H1 (cell line): Measurements from ENCODE around the gene HEATR9. TPM values are rescaled to one million over a fixed set of nuclear protein-coding genes. Genes with fewer than 3 reads are reported as not detected.
A peak's percentile ranks its signal among the peaks of the same experiment; 100 is the strongest.

Experiments
- CTCF ChIA-PET: fragments of 300-600 bp; sonication (Branson Sonifier 250); formaldehyde crosslinking; loops from one replicate; lab custom pipeline; 2021; ENCODE audit not compliant: partially characterized antibody; lab: Charles Lee
- POLR2A ChIA-PET: fragments of 300-600 bp; sonication (Branson Sonifier 250); formaldehyde crosslinking; loops from one replicate; lab custom pipeline; 2021; ENCODE audit warnings: inconsistent platforms; ENCODE audit not compliant: partially characterized antibody; lab: Charles Lee
- DNase-seq, 2 experiments: peaks; one replicate each; pipeline versions ENCODE4 v3.0.0 to v3.0.0-alpha.2; 2010 to 2022; ENCODE audit warnings: low spot score in 2 of 2, low read depth in 1 of 2, mixed read lengths in 1 of 2
- FAIRE-seq: peaks from 2 replicates; lab custom pipeline; 2011; peaks lifted over from hg19 to GRCh38; lab: Jason Lieb, UNC
- H2AFZ ChIP-seq: 2 replicates; pipeline ENCODE4 v1.8.1; 2012; ENCODE audit warnings: low read length, inconsistent platforms
- H2AK5ac ChIP-seq: 2 replicates; pipeline ENCODE4 v1.6.1; 2013; ENCODE audit warnings: low read depth, low read length
- H2BK120ac ChIP-seq: replicated peaks from 2 replicates; pipeline ENCODE3; 2013; ENCODE audit warnings: low read depth, low read length, inconsistent platforms
- H2BK12ac ChIP-seq: 2 replicates; pipeline ENCODE4 v1.6.1; 2013; ENCODE audit warnings: low read depth, low read length
- H2BK15ac ChIP-seq: 2 replicates; pipeline ENCODE4 v1.6.1; 2013; ENCODE audit warnings: low read length
- H2BK20ac ChIP-seq: 2 replicates; pipeline ENCODE4 v1.6.1; 2013; ENCODE audit warnings: low read length
- H2BK5ac ChIP-seq: 2 replicates; pipeline ENCODE4 v1.6.1; 2013; ENCODE audit warnings: low read depth, low read length
- H3K14ac ChIP-seq: 2 replicates; pipeline ENCODE4 v1.6.1; 2013; ENCODE audit warnings: inconsistent platforms; ENCODE audit not compliant: insufficient read length
- H3K18ac ChIP-seq: 2 replicates; pipeline ENCODE4 v1.6.1; 2013; ENCODE audit warnings: low read length; ENCODE audit errors: extremely low read depth
- H3K23ac ChIP-seq: 2 replicates; pipeline ENCODE4 v1.6.1; 2013; ENCODE audit warnings: inconsistent platforms; ENCODE audit not compliant: insufficient read length
- H3K23me2 ChIP-seq: 2 replicates; pipeline ENCODE4 v1.6.1; 2013; ENCODE audit warnings: low read depth, low read length
- H3K27ac ChIP-seq: 2 replicates; pipeline ENCODE4 v1.6.1; 2011; ENCODE audit warnings: low read depth, low read length, inconsistent platforms
- H3K27me3 ChIP-seq, 4 experiments: replicated peaks in 1 of 4; 1 replicate in 1 of 4; 2 replicates in 3 of 4; pipeline versions ENCODE4 v1.6.1 to v1.8.1; 2011 to 2013; ENCODE audit warnings: low read length in 3 of 4, mild to moderate bottlenecking in 3 of 4, inconsistent platforms in 2 of 4, mixed read lengths in 2 of 4, moderate library complexity in 1 of 4; ENCODE audit not compliant: control insufficient read depth in 3 of 4, insufficient read depth in 3 of 4; ENCODE audit errors: extremely low read depth in 1 of 4
- H3K36me3 ChIP-seq, 4 experiments: 2 replicates each; pipeline versions ENCODE4 v1.6.1 to v1.8.1; 2011 to 2013; ENCODE audit warnings: mild to moderate bottlenecking in 4 of 4, low read length in 3 of 4, moderate library complexity in 2 of 4, control low read depth in 1 of 4, inconsistent platforms in 1 of 4; ENCODE audit not compliant: insufficient read depth in 4 of 4, control insufficient read depth in 2 of 4
- H3K4ac ChIP-seq: replicated peaks from 2 replicates; pipeline ENCODE3; 2013; ENCODE audit warnings: low read length, low read depth, mixed read lengths, inconsistent platforms; ENCODE audit not compliant: insufficient read length
- H3K4me1 ChIP-seq, 4 experiments: replicated peaks in 1 of 4; 1 replicate in 1 of 4; 2 replicates in 3 of 4; pipeline versions ENCODE4 v1.6.1 to v1.8.1; 2011 to 2013; ENCODE audit warnings: low read length in 3 of 4, inconsistent platforms in 2 of 4, mixed read lengths in 1 of 4; ENCODE audit not compliant: insufficient read depth in 4 of 4, control insufficient read depth in 3 of 4
- H3K4me2 ChIP-seq, 2 experiments: 2 replicates each; pipeline versions ENCODE4 v1.6.1 to v1.8.1; 2011 to 2013; ENCODE audit warnings: low read depth in 2 of 2, low read length in 2 of 2, control low read depth in 1 of 2, inconsistent platforms in 1 of 2, mild to moderate bottlenecking in 1 of 2; ENCODE audit not compliant: insufficient read depth in 1 of 2
- H3K4me3 ChIP-seq, 4 experiments: fragments of 200-600, 300-600 bp in 1 of 4; sonication (generic), shearing (Covaris generic), sonication (Bioruptor Twin) in 1 of 4; 2 replicates each; pipeline versions ENCODE4 v1.5.1 to v1.8.1; 2011 to 2016; ENCODE audit warnings: low read length in 4 of 4, low read depth in 3 of 4, control low read depth in 2 of 4, inconsistent platforms in 2 of 4, mild to moderate bottlenecking in 2 of 4, mixed read lengths in 1 of 4, moderate library complexity in 1 of 4; ENCODE audit not compliant: insufficient read depth in 2 of 4; ENCODE audit errors: extremely low read depth in 1 of 4
- H3K56ac ChIP-seq: replicated peaks from 2 replicates; pipeline ENCODE3; 2013; ENCODE audit warnings: low read depth, mild to moderate bottlenecking, mixed read lengths, low read length, inconsistent platforms; ENCODE audit not compliant: insufficient read length
- H3K79me1 ChIP-seq: 2 replicates; pipeline ENCODE4 v1.6.1; 2013; ENCODE audit warnings: low read depth, low read length, control low read depth
- H3K79me2 ChIP-seq, 2 experiments: 2 replicates each; pipeline versions ENCODE4 v1.6.1 to v1.8.1; 2012 to 2013; ENCODE audit warnings: low read length in 2 of 2, mild to moderate bottlenecking in 2 of 2, inconsistent platforms in 1 of 2; ENCODE audit not compliant: insufficient read depth in 2 of 2, control insufficient read depth in 1 of 2
- H3K9ac ChIP-seq, 4 experiments: replicated peaks in 1 of 4; 1 replicate in 1 of 4; 2 replicates in 3 of 4; pipeline versions ENCODE4 v1.6.1 to v1.8.1; 2011 to 2013; ENCODE audit warnings: low read depth in 3 of 4, low read length in 3 of 4, control low read depth in 2 of 4, mild to moderate bottlenecking in 2 of 4, moderate library complexity in 2 of 4, inconsistent platforms in 1 of 4; ENCODE audit errors: extremely low read depth in 1 of 4
- H3K9me3 ChIP-seq, 2 experiments: 2 replicates each; pipeline versions ENCODE4 v1.6.1 to v1.8.1; 2012 to 2013; ENCODE audit warnings: mild to moderate bottlenecking in 2 of 2, moderate library complexity in 2 of 2, control low read depth in 1 of 2, inconsistent platforms in 1 of 2, low read depth in 1 of 2, low read length in 1 of 2, mixed read lengths in 1 of 2; ENCODE audit not compliant: insufficient read depth in 2 of 2
- H4K20me1 ChIP-seq, 2 experiments: replicated peaks in 1 of 2; 2 replicates each; pipeline versions ENCODE3 to v1.8.1; 2011 to 2013; ENCODE audit warnings: inconsistent platforms in 2 of 2, low read length in 2 of 2, mild to moderate bottlenecking in 1 of 2; ENCODE audit not compliant: insufficient read depth in 2 of 2, control insufficient read depth in 1 of 2
- H4K5ac ChIP-seq: 2 replicates; pipeline ENCODE4 v1.6.1; 2013; ENCODE audit warnings: low read length, low read depth, mixed read lengths, inconsistent platforms; ENCODE audit not compliant: insufficient read length
- H4K8ac ChIP-seq: 2 replicates; pipeline ENCODE4 v1.8.0; 2013; ENCODE audit warnings: mild to moderate bottlenecking, moderate library complexity, low read length, inconsistent platforms; ENCODE audit not compliant: insufficient read depth; ENCODE audit errors: extremely low read depth
- H4K91ac ChIP-seq: replicated peaks from 2 replicates; pipeline ENCODE3; 2013; ENCODE audit warnings: low read length, mixed read lengths, inconsistent platforms; ENCODE audit not compliant: insufficient read length
- BCL11A ChIP-seq, 2 experiments: IDR thresholded peaks; one replicate each; pipeline ENCODE4 v1.6.1; 2011; ENCODE audit warnings: low read depth in 2 of 2, low read length in 2 of 2, mild to moderate bottlenecking in 2 of 2
- KDM5A ChIP-seq: fragments of 200-600 bp; IDR thresholded peaks from 2 replicates; pipeline ENCODE4 v1.7.1; 2012; ENCODE audit warnings: mild to moderate bottlenecking, low read length, inconsistent platforms, mixed read lengths
- POLR2AphosphoS5 ChIP-seq: IDR thresholded peaks from 2 replicates; pipeline ENCODE4 v1.6.1; 2011; ENCODE audit warnings: low read depth, low read length
- SP1 ChIP-seq: IDR thresholded peaks from 2 replicates; pipeline ENCODE4 v1.6.1; 2011; ENCODE audit warnings: low read depth, low read length
- TBP ChIP-seq: IDR thresholded peaks from 2 replicates; pipeline ENCODE4 v1.6.1; 2011; ENCODE audit warnings: low read depth, low read length, improper control_type of control experiment
- YY1 ChIP-seq: IDR thresholded peaks from 2 replicates; pipeline ENCODE4 v1.6.1; 2011; ENCODE audit warnings: low read depth, mild to moderate bottlenecking, low read length
- WGBS, 2 experiments: shearing (Covaris generic) in 1 of 2; methylation state at CpG; one replicate each; pipeline versions ENCODE4 v1.1.6 to v1.1.7; 2013 to 2015; ENCODE audit warnings: low lambda C conversion rate in 2 of 2, mixed read lengths in 2 of 2, inconsistent platforms in 1 of 2, low coverage in 1 of 2, missing lambda C conversion rate in 1 of 2; ENCODE audit not compliant: insufficient replicate concordance in 2 of 2, insufficient coverage in 1 of 2, insufficient read length in 1 of 2; ENCODE audit errors: extremely low coverage in 1 of 2, missing lambda C conversion rate in 1 of 2; 5-methylcytosine and 5-hydroxymethylcytosine counted together
- polyA plus RNA-seq, 7 experiments: library from polyadenylated mRNA; depleted of rRNA in 3 of 7; stranded (reverse) in 5 of 7; unstranded in 2 of 7; fragments of >200 nt in 5 of 7; fragments of 200-250 nt in 2 of 7; gene quantifications; 1 replicate in 5 of 7; 2 replicates in 1 of 7; 4 replicates in 1 of 7; pipeline versions ENCODE4 v1.2.1 to v1.2.3, GENCODE V29; 2011 to 2013; ENCODE audit warnings: missing spikeins in 2 of 7, mixed read lengths in 2 of 7
- total RNA-seq: library from RNA; stranded (reverse); fragmentation: NEBNext Ultra II Directional; extraction: Animal tissue kit (Norgen Biotek cat#: 25700); gene quantifications from 2 replicates; pipeline ENCODE4 v1.2.1, GENCODE V29; 2021

Gene HEATR9
- total and polyA plus RNA-seq, 2 of the 8 experiments (the other 6 are each of a cell fraction or from before 2014, with no cell fraction given), result not detected

- H3K36me3 ChIP-seq, result peaks cover 23 to 62% (median 48%) of the 10 kb centered on the region in 4 experiments
- H3K79me2 ChIP-seq, result no peaks in the 10 kb centered on the region
- H3K9me3 ChIP-seq, result no peaks in the 10 kb centered on the region
- H3K56ac ChIP-seq, result no peak overlapping the region
- H4K91ac ChIP-seq, result no peak overlapping the region
- H3K79me1 ChIP-seq, result no peaks in the 10 kb centered on the region
- H3K4ac ChIP-seq, result no peak overlapping the region
- no peak overlapping the region for H4K8ac ChIP-seq
- peaks cover 3 to 6% of the 10 kb centered on the region in 2 experiments for H4K20me1 ChIP-seq
- no peak overlapping the region for H2BK120ac ChIP-seq
- no peaks in the 10 kb centered on the region for H3K27me3 ChIP-seq
- H3K23me2 ChIP-seq, result no peaks in the 10 kb centered on the region; the same call in 1 of the 2 replicates
- H2BK12ac ChIP-seq, result no peak overlapping the region
- no peak overlapping the region for H3K14ac ChIP-seq
- H2AK5ac ChIP-seq, result no peak overlapping the region
- H3K27ac ChIP-seq, result no peak overlapping the region
- H3K18ac ChIP-seq, result no peak overlapping the region
- H4K5ac ChIP-seq, result no peak overlapping the region
- H2BK15ac ChIP-seq, result no peak overlapping the region
- 89% methylated on average over 4 of the region's 4 CpGs; no CpG with 5 or more reads in 1 of the 2 experiments for WGBS, 2 experiments
- ChIA-PET CTCF (interaction anchor here (0.6 to 5.2 kb wide), 10 partner anchors 9 to 235 kb away, joined by 3 to 32 read pairs (median 5); partner anchors contain the start of gene HEATR9), POLR2A (interaction anchor here (0.6 to 3.8 kb wide), 11 partner anchors 7 to 1645 kb away, joined by 3 to 16 read pairs (median 7); partner anchors contain the start of gene TAF15)
- no peak overlapping the region for H2AFZ ChIP-seq
- no peak overlapping the region for H3K4me2 ChIP-seq
- no peak overlapping the region for H2BK5ac ChIP-seq
- H3K4me1 ChIP-seq, result no peaks in the 10 kb centered on the region
- DNase-seq (no peak), FAIRE-seq (no peak)
- TF ChIP-seq TBP, result no peak
- no peak for TF ChIP-seq SP1
- TF ChIP-seq POLR2AphosphoS5, result peak; percentile 6; the same call in 1 of the 2 replicates
- TF ChIP-seq BCL11A (IDR thresholded peaks at IDR 0.05; ENCODE audit: low read depth in 2 of 2, low read length in 2 of 2), result no peak
- no peak for TF ChIP-seq KDM5A
- TF ChIP-seq YY1, result no peak
- no peak overlapping the region for H3K4me3 ChIP-seq
- H3K23ac ChIP-seq, result no peak overlapping the region
- no peak overlapping the region for H3K9ac ChIP-seq
- H2BK20ac ChIP-seq, result no peak overlapping the region
Observed at GRCh38 chr17:35847633-35848373, 20.9 kb downstream of the HEATR9 start.
